Measurements from ENCODE around the gene CRTC1. TPM values are rescaled to one million over a fixed set of nuclear protein-coding genes. Genes with fewer than 3 reads are reported as not detected.
"Not testable (repeated sequence)": the region's sequence is repeated elsewhere in the genome, so short reads cannot be mapped to it uniquely, and the experiment has no call there.

The CRTC1 gene
- total RNA-seq, 1 donor from 2014 or later = 1.4 TPM

GRCh38 chr19:18798384-18799352, 115.2 kb downstream of the CRTC1 start:
- no peak for DNase-seq (ENCODE audit: low spot score)

GRCh38 chr19:18799389-18799970, 116.0 kb downstream of the CRTC1 start:
- no peak for DNase-seq (ENCODE audit: low spot score)

GRCh38 chr19:18800079-18800478, 116.6 kb downstream of the CRTC1 start:
- DNase-seq (ENCODE audit: low spot score) = no peak

- DNase-seq (ENCODE audit: low spot score) = no peak
These were observed 117.2 kb downstream of the CRTC1 start for GRCh38 chr19:18800636-18801035.

- no peak for DNase-seq (ENCODE audit: low spot score)
These were observed 118.9 kb downstream of the CRTC1 start for GRCh38 chr19:18802354-18802753.

GRCh38 chr19:18803550-18804138, 120.2 kb downstream of the CRTC1 start:
- DNase-seq (ENCODE audit: low spot score) = no peak

GRCh38 chr19:18804139-18804601, 120.7 kb downstream of the CRTC1 start:
- DNase-seq (ENCODE audit: low spot score) = no peak

- no peak for DNase-seq (ENCODE audit: low spot score)
These were observed 121.2 kb downstream of the CRTC1 start for GRCh38 chr19:18804643-18805042.

- peak; percentile 94 for DNase-seq (ENCODE audit: low spot score)
These were observed 124.4 kb downstream of the CRTC1 start for GRCh38 chr19:18807861-18808331.

- DNase-seq (ENCODE audit: low spot score) = peak; percentile 79
These were observed 125.8 kb downstream of the CRTC1 start for GRCh38 chr19:18809149-18809868.

GRCh38 chr19:18811638-18812037, 128.2 kb downstream of the CRTC1 start:
- not testable (repeated sequence) for DNase-seq (ENCODE audit: low spot score)

- peak; percentile 80 for DNase-seq (ENCODE audit: low spot score)
These were observed 130.6 kb downstream of the CRTC1 start for GRCh38 chr19:18814063-18814462.

- DNase-seq (ENCODE audit: low spot score) = no peak
These were observed 132.2 kb downstream of the CRTC1 start for GRCh38 chr19:18815673-18816072.

- DNase-seq (ENCODE audit: low spot score) = not testable (repeated sequence)
These were observed 133.2 kb downstream of the CRTC1 start for GRCh38 chr19:18816645-18817044.

- DNase-seq (ENCODE audit: low spot score) = no peak
These were observed 134.1 kb downstream of the CRTC1 start for GRCh38 chr19:18817574-18817973.

- DNase-seq (ENCODE audit: low spot score) = no peak
These were observed 145.3 kb downstream of the CRTC1 start for GRCh38 chr19:18828786-18829185.

- DNase-seq (ENCODE audit: low spot score) = no peak
These were observed 147.0 kb downstream of the CRTC1 start for GRCh38 chr19:18830488-18830887.

GRCh38 chr19:18831524-18832305, 148.2 kb downstream of the CRTC1 start, which contains the start of gene UPF1:
TSS of gene UPF1 (plus strand) at chr19:18831959. CDS start at chr19:18832210, 251 bp downstream.
- peak; percentile 95 for DNase-seq (ENCODE audit: low spot score)
